HG03095 (cell line): ENCODE data around the gene PRPF6.

Experiments used
- ATAC-seq: cut with Tn5 transposase; IDR thresholded peaks from one replicate; pipeline ENCODE4 v1.9.1; 2021; ENCODE audit warnings: moderate library complexity; ENCODE audit not compliant: unreplicated experiment

PRPF6 gene

GRCh38 chr20:63980806-63981728 lies at the start of gene PRPF6:
TSS of gene PRPF6 (plus strand) at chr20:63981132. CDS start at chr20:63981246, 114 bp downstream.
- ATAC-seq: peak; percentile 48

GRCh38 chr20:63931735-63932134 lies 49.2 kb upstream of the PRPF6 start:
- no peak for ATAC-seq

DNA sequence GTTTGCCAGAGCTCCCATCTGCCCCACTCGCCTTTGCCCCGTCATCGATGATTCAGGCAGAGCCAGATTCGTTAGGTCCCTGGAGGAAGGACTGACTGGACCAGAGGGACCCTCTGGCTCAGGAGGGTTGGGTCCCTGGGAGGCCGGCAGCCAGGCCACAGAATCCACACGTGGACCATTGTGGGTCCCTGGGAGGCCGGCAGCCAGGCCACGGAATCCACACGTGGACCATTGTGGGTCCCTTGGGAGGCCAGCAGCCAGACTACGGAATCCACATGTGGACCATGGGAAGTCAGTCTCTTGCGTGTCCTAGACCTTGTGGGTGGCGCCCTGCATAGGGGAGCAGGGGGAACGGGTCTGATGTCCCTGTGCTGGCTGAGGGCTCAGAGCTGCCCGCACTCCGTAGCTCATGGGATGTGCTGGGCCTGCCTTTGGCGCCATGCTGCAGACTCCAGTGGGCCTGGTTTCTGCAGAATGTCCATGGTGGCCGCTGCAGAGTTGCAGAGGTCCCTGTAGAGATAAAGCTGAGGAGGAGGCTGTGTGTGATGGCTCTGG lies 48.2 kb upstream of the PRPF6 start:
- no peak for ATAC-seq

DNA sequence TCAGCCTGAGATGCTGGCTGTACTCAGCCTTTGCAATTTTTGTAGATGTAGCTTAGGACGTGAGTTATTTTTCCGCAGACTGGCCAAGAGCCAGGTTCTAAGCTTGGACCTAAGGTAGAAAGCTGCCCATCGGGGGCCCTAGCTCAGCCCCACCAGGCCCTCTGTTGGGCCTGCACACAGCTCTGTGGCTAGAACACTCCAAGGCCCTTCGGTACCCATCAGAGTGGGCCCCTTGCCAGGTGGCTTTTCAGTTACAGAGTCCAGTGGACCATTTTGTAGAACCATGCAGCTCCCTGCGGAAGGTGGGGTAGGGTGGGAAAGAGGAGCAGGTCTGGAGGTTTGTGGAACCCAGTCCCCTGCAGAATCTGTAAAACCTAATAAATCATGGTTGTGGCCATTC lies 47.3 kb upstream of the PRPF6 start:
- ATAC-seq: no peak

DNA sequence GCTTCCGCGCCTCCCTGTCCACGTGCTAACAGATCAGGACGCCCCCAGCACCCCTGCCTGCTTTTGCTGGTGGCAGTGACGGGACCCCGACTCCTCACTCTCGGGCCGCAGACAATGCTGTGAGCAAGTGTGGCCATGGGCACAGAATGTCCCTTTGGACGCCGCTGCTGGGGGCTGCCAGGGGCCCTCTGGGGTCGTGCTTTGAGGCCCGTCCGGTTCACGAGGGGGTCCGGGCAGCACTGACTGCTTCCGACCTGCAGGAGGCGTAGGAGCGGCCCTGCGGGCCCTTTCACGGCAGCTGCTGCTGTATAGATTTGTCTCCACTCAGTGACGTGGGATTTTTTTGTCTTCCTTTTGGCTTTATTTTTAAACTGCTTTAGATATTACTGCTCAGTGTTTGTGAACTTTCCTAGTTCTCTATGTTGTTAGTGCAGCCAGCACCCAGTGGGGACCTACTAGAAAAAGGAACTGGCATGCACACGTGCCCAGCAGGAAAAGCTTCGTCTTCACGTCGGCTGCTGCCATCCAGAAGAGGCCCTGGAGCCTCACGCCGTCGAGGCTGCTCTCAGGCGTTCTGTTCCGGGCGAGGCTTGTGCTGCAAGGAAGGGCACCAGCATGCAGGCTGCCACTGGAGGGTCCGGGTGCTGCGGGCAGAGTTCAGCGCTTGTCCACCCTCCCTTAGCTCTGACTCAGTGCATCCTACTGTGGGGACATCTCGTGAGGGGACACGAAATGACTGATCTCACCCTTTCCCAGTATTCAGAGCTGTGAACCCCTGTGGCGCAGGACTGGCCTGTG lies 46.5 kb upstream of the PRPF6 start:
- no peak for ATAC-seq

- no peak for ATAC-seq
Measured at GRCh38 chr20:63935447-63935846, 45.5 kb upstream of the PRPF6 start.

DNA sequence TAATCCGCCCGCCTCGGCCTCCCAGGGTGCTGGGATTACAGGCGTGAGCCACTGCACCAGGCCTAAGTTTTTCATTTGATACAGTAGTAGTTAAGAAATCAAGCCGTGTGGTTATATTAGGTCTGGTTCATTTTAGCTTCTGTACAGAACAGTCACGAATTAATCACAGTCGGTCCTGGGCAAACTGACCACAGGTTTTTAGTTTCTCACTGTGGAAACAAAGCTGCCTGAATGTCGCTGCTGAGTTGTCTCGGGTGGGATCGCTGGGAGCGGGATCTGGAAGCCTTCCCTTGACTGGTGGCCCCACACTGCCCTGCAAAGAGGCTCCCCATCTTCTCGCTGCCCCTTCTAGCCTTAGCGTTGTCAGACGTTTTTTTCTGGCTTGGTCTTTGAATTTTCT lies 43.3 kb upstream of the PRPF6 start:
- no peak for ATAC-seq

DNA sequence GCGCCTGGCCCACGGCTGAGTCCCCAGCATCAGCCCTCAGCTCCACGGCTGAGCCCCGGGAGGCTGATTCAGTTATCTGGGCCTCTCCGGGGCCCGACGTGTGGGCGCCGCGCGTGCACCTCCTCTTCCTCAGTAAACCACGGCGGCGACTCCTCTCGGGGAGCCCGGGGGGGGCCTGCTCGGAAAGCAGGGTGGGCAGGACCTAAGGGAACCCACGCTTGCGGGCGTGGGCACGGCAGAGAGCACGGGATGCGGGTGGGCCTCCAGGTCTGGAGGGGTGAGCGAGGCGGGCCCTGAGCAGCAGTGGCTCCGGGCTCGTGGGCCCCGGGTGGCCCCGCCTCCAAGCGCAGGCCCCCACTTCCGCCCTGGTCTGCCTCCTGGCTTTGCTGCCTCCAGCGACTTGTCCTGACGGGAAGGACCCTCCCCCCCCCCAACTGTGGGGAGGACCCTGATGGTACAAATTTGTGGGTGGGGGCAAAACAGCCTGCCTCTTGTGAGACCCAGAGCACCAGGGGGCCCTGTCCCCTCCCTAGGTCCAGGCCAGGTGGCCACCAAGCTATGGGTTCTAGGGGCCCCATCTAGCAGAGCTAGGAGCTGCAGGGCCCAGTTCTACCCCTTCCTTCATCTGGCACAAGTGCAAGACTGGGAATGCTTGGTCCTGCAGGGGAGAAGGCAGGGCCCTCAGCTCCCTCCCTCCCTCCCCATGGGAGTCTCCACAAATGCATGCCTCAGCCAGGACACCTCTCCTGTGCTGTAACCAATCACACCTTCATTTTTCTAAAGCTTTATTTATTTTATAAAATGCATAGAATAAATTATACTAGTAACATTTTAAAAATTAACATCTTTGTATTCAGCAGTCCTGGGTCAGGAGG lies 41.6 kb upstream of the PRPF6 start:
- ATAC-seq: no peak

- ATAC-seq: no peak
Measured at GRCh38 chr20:63940071-63940471, 40.9 kb upstream of the PRPF6 start.

- no peak for ATAC-seq
Measured at GRCh38 chr20:63940472-63941266, 40.3 kb upstream of the PRPF6 start.

DNA sequence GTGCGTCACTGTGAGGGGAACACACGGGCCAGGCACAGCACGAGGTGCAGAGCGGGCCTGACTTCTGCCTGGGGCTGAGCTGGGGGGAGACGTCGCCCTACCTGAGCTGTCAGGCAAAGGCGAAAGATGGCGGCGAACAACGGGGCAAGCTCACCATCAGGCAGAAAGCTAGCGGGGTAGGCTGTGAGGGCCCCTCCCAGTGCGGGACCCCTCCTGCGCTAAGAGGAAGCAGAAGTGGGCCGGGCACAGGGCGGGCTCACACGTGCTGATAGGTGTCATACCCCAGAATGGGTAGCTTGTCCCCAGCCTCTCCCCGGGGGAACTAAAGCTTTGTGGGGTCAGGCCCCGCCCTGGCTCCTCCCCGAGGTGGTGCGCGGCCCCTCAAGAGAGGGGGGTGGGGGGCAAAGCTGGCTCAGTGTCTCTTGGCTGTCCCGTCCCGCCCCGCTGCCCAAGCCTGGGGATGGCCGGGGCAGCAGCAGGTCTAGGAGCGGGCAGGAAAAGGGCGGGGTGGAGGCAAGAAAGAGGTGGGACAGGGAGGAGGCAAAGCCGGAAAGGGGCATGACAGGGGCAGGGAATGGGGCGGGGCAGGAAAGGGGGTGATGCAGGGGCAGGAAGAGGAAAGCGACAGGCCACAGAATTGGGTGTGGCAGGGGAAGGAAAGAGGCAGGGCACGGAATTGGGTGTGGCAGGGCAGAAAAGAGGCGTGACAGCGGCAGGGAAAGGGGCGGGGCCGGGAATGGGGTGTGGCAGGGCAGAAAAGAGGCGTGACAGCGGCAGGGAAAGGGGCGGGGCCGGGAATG lies 39.5 kb upstream of the PRPF6 start:
- ATAC-seq: no peak

GRCh38 chr20:63942250-63942951 lies 38.5 kb upstream of the PRPF6 start:
- ATAC-seq: no peak

- ATAC-seq: no peak
Measured at GRCh38 chr20:63942969-63943807, 37.7 kb upstream of the PRPF6 start.

GRCh38 chr20:63943808-63944077 lies 37.2 kb upstream of the PRPF6 start:
- ATAC-seq: no peak

DNA sequence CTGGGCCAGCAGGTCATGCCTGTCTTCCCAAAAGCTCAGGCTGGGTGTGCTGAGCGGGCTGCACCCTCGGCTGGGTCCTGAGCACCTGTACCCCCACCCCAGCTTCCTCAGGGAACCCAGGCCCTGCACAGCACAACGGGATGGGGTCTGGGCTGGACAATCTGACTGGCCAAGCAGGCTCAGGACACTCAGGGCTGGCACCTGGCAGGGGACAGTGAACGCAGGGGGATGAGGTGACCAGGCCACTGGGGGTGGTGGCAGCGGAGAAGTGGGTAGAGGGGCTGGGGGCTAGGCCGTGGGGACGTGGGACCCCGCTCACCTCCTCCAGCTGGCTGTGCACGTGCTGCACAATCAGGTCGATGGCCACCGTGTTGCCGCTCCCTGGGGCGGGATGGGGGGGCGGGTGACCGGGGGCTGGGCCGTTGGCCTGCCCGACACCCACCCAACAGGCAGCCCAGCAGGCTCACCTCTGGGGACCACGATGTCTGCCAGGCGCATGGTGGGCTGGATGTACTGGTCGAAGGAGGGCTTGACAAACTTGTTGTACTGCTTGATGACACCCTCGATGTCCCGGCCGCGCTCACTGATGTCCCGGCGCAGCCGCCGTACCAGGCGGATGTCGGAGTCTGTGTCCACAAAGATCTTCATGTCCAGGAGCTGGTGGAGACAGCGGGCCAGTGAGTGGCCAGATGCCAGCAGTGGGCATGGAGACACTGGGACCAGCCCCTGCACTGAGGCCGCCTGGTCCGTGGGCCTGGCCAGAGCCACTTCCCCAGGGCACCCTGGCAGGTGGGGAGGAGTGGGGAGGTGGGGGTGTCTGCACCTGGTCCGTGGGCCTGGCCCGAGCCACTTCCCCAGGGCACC lies 36.6 kb upstream of the PRPF6 start:
- ATAC-seq: no peak

GRCh38 chr20:63945031-63945658 lies 35.8 kb upstream of the PRPF6 start:
- ATAC-seq: no peak
